NCI-H748 treated with DMSO at 0.1 percent for 48 hours (cell line): Measurements from ENCODE around the gene NT5C2.

Experiments
- DNase-seq: peaks from one replicate; lab custom pipeline; 2025; lab: John Stamatoyannopoulos, UW

Gene NT5C2

DNA sequence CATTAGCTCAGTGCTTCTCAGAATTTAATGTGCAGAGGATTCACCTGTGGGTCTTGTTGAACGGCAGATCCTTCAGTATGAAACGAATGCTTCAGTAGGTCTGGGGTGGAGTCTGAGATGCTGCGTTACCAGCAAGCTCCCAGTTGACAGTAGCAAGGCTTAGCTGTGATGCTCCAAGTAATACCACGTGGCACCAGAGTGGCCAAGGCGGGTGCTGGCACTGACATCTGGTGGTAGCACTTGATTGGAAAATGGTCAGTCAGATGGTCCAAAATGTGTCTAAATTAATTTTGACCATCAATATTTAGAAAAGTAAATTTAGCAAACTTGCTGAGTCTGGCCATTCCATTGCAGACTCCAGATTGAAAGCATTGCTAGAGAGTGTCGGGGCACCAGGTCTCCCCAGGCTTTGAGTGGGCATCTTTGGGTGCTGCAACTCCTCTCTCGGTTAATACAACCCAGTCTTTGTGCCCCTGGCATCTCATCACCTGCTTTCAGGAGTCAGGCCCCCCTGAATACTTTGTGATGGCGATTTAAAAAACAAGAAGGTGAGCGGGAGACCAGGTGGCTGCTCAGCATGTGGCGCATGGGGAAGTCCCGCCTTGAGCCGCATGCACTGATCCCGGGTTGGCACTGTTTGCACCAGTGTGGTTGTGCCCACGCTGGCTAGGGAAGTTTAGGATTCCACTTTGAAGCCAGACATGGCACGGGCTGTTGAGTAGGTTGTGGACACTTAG, 130.1 kb downstream of the NT5C2 start:
- no peak for DNase-seq

DNA sequence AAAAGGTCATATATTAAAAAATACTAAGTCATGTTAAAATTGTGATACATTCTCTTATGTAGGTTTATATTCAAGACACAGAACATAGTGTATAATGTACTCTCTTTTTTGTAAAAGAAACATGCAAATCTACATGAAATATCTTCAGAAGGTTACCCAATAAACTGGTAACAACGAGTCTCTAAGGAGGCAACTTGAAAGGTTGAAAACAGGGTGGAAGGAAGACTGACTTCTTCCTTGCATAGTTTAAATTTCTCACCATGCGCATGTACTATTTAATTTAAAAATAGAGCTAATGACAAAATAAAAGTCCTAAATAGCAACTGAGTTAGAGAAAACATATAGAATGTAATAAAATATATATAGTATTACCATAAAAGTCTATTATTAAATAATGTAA, 132.5 kb downstream of the NT5C2 start:
- DNase-seq = no peak

DNA sequence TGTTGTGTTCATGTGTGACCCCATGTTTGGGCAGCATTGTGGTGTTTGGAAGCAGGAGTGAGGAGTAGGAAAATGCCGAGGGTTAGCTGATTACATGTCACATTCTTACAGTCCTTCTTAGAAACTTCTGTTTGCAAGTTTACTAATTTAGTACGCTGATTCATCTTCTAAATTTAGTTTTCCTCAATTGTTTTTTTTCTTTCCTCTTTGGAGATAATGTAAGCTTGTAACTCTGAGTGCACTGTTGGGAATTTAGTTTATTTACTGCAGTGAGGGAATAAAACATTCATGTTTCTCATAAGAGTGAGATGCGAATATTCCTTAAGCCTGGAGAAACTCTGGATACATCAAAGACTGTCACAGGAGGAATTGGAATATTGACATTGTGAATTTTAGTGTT, 135.0 kb downstream of the NT5C2 start:
- DNase-seq = no peak

DNA sequence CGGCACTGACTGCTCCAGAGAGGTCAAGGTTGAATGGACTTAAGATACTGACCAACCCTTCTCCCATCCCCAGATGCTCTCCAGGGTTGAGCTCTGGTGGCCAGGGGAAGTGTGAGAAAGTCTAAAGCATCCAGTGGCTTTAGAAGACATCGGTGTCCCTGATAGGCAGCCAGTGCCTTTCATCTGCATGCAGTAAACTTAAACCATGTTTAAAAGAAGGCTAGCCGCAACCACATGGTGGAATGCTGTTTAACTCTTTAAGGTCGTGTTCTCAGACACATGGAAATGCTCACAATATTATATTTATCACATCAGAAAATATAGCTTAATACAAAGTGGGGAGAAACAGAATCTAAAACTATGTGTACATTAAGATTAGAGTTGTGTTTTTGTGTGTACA, 138.0 kb downstream of the NT5C2 start:
- no peak for DNase-seq

DNA sequence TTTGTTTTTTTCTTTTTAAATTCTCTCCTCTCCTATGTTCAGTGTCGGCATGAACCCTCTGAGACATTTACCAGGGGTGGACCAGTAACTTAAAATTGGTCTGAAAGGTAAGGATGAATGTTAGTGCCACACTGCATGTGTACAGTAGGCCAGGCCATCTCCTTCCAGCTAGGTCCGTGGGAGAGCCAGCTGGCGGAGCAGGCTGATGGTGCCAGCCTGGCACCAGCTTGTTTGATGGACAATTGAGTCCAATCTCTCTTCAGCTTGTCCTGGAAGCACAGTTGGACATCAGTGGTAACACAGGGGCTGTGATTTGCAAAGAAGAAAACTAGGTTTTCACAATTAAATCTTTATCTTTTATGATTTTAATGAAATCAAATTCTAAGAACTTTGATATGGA, 138.5 kb downstream of the NT5C2 start:
- no peak for DNase-seq

DNA sequence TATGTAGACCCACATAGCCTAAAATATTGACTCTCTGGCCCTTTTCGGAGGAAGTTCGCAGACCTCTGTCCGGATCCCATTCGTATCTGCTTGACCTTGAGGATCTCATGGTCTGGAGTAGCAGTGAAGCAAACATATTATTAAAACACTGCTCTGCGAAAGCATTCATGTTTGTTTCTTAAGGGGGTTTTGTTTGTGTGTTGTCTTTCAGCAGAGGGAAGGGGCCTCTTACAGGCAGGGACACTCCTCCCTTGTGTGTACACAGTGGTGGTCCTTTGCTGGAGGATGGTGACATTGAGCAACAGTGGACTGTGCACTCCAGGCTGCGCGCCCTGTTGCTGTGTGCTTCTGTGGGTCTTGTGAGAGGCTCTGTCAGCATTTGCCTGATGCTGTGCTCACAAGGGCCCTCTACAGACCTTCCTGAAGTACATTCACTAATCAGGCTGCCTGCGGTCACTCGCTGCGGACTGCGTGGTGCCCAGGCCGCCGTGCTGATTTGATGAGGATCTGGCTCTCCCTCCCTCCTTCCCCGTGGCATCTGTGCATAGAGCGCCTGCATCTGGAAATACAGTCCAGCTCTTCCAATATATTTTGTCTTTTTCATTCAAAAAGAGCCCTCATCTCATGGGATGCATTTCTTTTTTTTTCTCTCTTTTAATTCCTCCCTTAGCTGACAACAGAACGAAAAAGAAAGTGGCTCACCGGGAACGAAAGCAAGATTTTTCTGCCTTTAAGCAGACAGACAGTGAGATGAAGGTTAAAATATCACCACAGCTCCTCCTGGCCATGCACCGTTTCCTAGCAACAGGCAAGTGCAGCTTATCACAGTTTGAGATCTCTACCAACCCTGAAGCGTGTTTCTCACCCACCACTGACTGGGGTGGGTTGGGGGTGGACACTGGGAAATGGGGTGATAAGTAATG, 139.2 kb downstream of the NT5C2 start:
- DNase-seq = no peak

DNA sequence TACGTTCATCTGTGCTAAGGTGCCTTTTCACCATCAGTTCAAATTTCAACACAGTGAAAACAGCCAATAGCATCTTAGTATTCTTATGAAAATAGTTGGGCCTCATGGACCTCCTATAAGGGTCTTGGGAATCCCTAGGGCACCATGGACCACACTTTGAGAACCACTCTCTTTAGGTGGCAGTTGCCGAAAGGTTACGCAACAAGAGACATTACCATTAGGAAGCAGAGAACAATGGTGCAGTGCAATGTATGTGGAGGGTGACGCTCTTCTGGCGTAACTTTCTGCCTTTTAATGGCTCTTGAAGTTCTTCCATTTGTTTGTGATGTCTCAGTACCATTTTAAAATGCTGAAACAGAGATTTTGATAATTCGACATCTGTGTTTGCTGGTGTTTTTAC, 143.8 kb downstream of the NT5C2 start:
- DNase-seq = no peak

DNA sequence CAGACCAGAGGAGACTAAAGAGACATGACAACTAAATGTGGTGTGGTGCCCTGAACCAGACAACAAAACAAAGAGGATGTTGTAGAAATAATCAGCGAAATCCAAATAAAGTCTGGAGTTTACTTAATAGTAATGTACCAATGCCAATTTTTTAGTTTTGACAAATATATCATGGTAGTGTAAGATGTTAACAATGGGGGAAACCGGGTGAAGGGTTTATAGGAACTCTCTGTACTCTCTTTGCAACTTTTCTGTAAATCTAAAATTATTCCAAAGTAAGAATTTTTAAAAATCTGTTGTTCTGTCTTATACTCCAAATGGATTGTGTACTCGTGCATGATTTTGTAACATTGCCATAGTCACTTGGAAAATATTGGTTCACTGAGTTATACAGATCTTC, 145.7 kb downstream of the NT5C2 start:
- DNase-seq = no peak

DNA sequence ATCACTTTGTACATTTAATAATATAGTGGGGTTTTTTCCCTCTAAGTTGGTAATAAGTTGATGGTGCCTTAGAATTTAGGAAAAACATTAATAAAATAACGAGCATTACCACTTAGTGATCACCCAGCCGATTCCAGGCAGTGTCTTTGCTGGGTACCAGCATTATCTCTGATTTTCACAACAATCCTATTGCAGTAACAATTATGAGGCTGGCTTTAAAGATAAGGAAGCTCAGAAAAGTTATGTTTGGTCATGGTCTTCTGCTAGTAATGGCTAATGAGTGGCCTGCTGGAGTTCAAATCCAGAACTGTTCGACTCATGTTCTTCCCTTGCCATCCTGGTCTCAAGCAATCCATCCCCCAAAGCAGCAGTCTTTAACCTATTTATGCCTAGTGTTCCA, 147.1 kb downstream of the NT5C2 start:
- no peak for DNase-seq

DNA sequence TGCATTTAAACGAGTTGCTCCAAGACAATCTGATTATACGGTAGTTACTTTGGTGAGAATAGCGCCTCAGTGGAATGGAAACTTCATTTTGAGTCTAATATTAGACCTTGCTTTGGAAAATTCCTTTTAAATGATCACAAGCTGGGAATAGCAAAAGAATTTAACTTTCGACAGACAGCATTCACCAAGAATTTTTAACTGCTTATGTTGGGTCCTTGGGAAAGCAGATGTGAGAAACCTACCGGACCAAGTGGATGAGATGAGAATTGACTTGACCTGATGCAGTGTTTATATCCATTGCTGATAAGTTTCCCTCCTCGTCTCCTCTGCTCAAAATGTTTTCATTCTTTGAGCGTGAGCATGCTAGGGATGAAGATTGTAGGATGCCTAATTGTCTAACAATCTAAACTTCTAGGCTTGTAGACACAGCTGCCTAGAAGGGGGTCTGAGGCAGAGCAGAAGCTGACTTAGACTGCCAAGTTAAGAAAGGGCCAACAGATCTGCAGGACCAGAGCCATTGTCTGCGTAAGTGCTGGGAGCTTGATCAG, 148.1 kb downstream of the NT5C2 start:
- no peak for DNase-seq

DNA sequence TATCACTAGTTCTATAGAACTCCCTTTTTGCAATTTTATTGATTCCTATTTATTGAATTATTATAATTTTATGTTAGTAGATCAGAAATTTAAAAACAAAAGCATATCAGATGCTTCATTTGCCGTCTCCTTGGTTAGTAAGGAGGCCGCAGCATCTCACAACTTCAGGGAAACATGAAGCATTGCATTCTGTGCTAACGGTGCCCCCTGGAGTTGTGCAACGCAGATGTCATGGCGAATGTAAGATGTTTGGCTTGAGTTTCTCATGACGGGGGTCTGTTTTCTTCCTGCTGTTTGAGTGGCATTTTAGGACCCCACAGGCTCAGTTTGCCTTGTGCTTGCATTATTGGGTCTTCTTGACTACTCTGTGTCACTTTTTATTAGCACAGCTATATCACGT, 150.2 kb downstream of the NT5C2 start:
- no peak for DNase-seq

DNA sequence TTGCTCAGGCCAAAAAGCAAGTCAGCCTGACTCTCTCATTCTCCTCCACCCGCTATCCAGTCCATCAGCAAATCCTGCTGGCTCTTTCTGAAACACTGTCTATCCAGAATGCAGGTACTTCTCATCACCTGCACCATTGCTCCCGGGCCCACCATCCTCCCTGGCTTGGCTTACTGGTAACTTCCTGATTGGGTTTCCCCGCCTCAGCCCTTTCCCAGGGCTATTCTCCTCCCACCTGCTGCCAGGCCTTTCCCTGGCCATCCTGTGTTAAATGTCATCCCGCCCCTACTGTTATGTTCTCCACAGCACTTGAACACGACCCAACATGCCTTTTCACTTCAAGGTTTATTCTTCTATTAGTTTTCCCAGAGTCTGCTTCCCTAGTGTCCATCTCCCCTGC, 150.9 kb downstream of the NT5C2 start:
- no peak for DNase-seq

DNA sequence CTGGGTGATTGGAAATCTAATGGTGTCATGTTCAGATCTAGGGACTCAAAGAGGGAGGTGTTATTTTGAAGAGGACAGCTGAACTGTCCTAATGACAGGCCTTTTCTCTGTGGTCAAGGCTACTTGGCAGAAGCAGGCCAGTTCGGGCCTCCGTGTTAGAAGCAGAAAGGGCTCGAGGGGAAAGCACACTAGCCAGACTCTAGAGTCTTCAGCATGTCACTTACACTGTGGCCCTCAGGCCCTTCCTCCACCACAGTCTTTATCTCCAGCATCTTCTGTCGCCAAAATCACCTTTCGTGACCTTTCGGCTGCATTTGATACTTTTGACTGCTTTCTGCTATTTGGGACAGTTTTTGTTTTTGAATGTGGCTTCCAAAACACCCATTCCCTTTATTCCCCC, 151.7 kb downstream of the NT5C2 start:
- no peak for DNase-seq

DNA sequence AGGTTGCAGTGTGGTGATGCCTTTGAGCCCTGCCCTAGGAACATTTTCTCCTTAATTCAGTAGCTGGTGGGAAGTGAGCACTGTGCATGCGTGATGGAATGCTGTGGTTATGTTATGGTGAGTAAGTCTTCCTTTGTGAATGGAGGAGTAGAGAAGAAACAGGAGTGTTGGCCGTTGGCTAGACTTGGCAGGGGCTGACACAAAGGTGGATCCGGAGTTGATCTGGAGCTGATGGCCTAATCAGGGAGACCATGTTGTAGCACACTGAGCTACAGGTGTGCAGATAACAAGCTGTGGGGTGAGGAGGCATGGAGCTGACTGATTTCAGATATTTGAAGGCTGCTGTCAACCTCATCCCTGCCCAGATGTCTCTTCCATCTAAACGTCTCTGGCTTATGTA, 152.7 kb downstream of the NT5C2 start:
- no peak for DNase-seq

DNA sequence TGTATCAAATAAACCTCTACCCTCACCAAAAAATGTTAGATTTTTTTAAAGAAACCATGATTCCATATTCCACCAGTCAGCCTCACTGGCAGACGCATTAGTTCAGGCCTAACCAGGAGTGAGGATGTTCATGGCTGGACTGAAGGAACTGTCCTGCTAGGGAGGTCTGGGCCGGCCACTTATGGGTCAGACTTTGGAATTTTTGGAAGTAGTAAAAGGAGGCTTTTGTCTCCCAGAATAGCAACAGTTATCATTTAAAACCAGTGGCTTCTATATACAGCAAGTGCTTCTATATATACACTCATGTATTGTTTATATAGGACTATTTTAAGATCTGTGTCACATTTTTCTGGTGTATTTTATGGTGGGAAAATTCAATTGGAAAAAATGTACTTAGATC, 154.5 kb downstream of the NT5C2 start:
- DNase-seq = no peak
